HCT116 (cell line): ENCODE data around the gene NALF2. TPM values are rescaled to one million over a fixed set of nuclear protein-coding genes. Genes with fewer than 3 reads are reported as not detected.

Source experiments
- ATAC-seq: fragments of 200-7000 bp; cut with Tn5 transposase; 2 replicates; pipeline ENCODE4 v1.9.1; 2020; ENCODE audit warnings: mild to moderate bottlenecking, moderate library complexity
- BruUV-seq: library from RNA; stranded (reverse); fragments of 400-500 nt; replicated peaks from 2 replicates; lab custom pipeline; 2021; lab: Mats Ljungman, UMichigan
- CTCF ChIA-PET: fragments of 300-600 bp; sonication (Branson Sonifier 250); formaldehyde crosslinking; loops from one replicate; lab custom pipeline; 2021; ENCODE audit warnings: antibody characterized with exemption; lab: Charles Lee
- POLR2A ChIA-PET: fragments of 300-600, 350-600 bp; sonication (Branson Sonifier 250); formaldehyde crosslinking; loops from one replicate; lab custom pipeline; 2021; ENCODE audit warnings: antibody characterized with exemption; lab: Charles Lee
- RAD21 ChIA-PET, 2 experiments: fragments of 300-600 bp; sonication (Branson Sonifier 250); formaldehyde crosslinking; loops; one replicate each; lab custom pipeline; 2023; ENCODE audit warnings: low total read pairs in 2 of 2; ENCODE audit not compliant: uncharacterized antibody in 2 of 2, unreplicated experiment in 2 of 2, low non-redundant PET in 1 of 2; lab: Charles Lee
- DNase-seq: peaks from one replicate; pipeline ENCODE4 v3.0.0-alpha.2; 2010; ENCODE audit warnings: low read depth, low spot score
- H2AFZ ChIP-seq: fragments of 200-600 bp; shearing (Covaris generic), sonication (generic); 2 replicates; pipeline ENCODE4 v1.6.1; 2017; ENCODE audit warnings: low read depth, mixed run types, mixed read lengths, antibody characterized with exemption, low read length; ENCODE audit not compliant: poor library complexity, severe bottlenecking
- H3K27ac ChIP-seq: 2 replicates; pipeline ENCODE4 v1.5.1; 2012; ENCODE audit warnings: low read depth, low read length
- H3K27me3 ChIP-seq: fragments of 200-600 bp; sonication (generic); 2 replicates; pipeline ENCODE4 v1.6.1; 2016; ENCODE audit warnings: mixed run types, low read length, mixed read lengths; ENCODE audit not compliant: insufficient read depth
- H3K36me3 ChIP-seq, 2 experiments: fragments of 200-500 bp in 1 of 2; fragments of 200-600 bp in 1 of 2; sonication (Bioruptor generic) in 1 of 2; sonication (generic) in 1 of 2; 2 replicates each; pipeline versions ENCODE4 v1.5.1 to v1.6.1; 2014 to 2016; ENCODE audit warnings: low read length in 2 of 2, inconsistent platforms in 1 of 2, mixed read lengths in 1 of 2, mixed run types in 1 of 2; ENCODE audit not compliant: insufficient read depth in 2 of 2, control insufficient read depth in 1 of 2
- H3K4me1 ChIP-seq, 2 experiments: fragments of 200-600 bp in 1 of 2; sonication (generic) in 1 of 2; 2 replicates each; pipeline versions ENCODE4 v1.5.1 to v1.6.1; 2012 to 2017; ENCODE audit warnings: low read length in 2 of 2, inconsistent platforms in 1 of 2, mild to moderate bottlenecking in 1 of 2, mixed read lengths in 1 of 2, mixed run types in 1 of 2, moderate library complexity in 1 of 2; ENCODE audit not compliant: insufficient read depth in 2 of 2, control insufficient read depth in 1 of 2
- H3K4me2 ChIP-seq: fragments of 200-600 bp; sonication (generic); 2 replicates; pipeline ENCODE4 v1.6.1; 2017; ENCODE audit warnings: mixed run types, low read length, mixed read lengths
- H3K4me3 ChIP-seq, 2 experiments: fragments of 200-600 bp in 1 of 2; sonication (generic) in 1 of 2; replicated peaks in 1 of 2; 2 replicates each; pipeline ENCODE4 v1.5.1; 2011 to 2016; ENCODE audit warnings: low read length in 2 of 2, control low read depth in 1 of 2, low read depth in 1 of 2, mild to moderate bottlenecking in 1 of 2, mixed read lengths in 1 of 2, mixed run types in 1 of 2
- H3K79me2 ChIP-seq: fragments of 200-600 bp; sonication (generic); 2 replicates; pipeline ENCODE4 v1.6.1; 2017; ENCODE audit warnings: mild to moderate bottlenecking, mixed run types, low read length, moderate library complexity, mixed read lengths; ENCODE audit not compliant: insufficient read depth
- H3K9ac ChIP-seq: fragments of 200-600 bp; sonication (generic); 2 replicates; pipeline ENCODE4 v1.6.1; 2016; ENCODE audit warnings: low read length, mixed read lengths
- H3K9me2 ChIP-seq: fragments of 200-600 bp; sonication (generic), shearing (Covaris generic); 2 replicates; pipeline ENCODE4 v1.6.1; 2017; ENCODE audit warnings: mixed run types, mild to moderate bottlenecking, moderate library complexity; ENCODE audit not compliant: insufficient read depth
- H3K9me3 ChIP-seq, 2 experiments: fragments of 200-500 bp in 1 of 2; fragments of 200-600 bp in 1 of 2; sonication (Bioruptor generic) in 1 of 2; sonication (generic) in 1 of 2; 2 replicates each; pipeline ENCODE4 v1.6.1; 2014 to 2017; ENCODE audit warnings: low read length in 2 of 2, mixed read lengths in 2 of 2, inconsistent platforms in 1 of 2, low read depth in 1 of 2, mild to moderate bottlenecking in 1 of 2, mixed run types in 1 of 2, moderate library complexity in 1 of 2; ENCODE audit not compliant: control insufficient read depth in 1 of 2, insufficient read depth in 1 of 2
- H4K20me1 ChIP-seq: fragments of 200-600 bp; sonication (generic), shearing (Covaris generic); 2 replicates; pipeline ENCODE4 v1.6.1; 2017; ENCODE audit warnings: mixed run types, mild to moderate bottlenecking, moderate library complexity; ENCODE audit not compliant: insufficient read depth
- CEBPB ChIP-seq: IDR thresholded peaks from 2 replicates; pipeline ENCODE4 v1.6.1; 2012; ENCODE audit warnings: low read depth
- EGR1 ChIP-seq: IDR thresholded peaks from 2 replicates; pipeline ENCODE4 v1.6.1; 2012; ENCODE audit warnings: low read depth
- ELF1 ChIP-seq: IDR thresholded peaks from 2 replicates; pipeline ENCODE4 v1.6.1; 2012; ENCODE audit warnings: low read depth, borderline replicate concordance
- FOSL1 ChIP-seq: IDR thresholded peaks from 2 replicates; pipeline ENCODE4 v1.6.1; 2012; ENCODE audit warnings: low read depth
- JUND ChIP-seq: IDR thresholded peaks from 2 replicates; pipeline ENCODE4 v1.6.1; 2012
- POLR2A ChIP-seq: IDR thresholded peaks from 2 replicates; pipeline ENCODE4 v1.7.0; 2011; ENCODE audit warnings: borderline replicate concordance; ENCODE audit not compliant: insufficient read depth, insufficient read length; ENCODE audit errors: extremely low read depth
- POLR2AphosphoS5 ChIP-seq: IDR thresholded peaks from 2 replicates; pipeline ENCODE4 v1.6.1; 2011; ENCODE audit warnings: mild to moderate bottlenecking, low read depth, low read length, moderate library complexity
- SIN3A ChIP-seq: IDR thresholded peaks from 2 replicates; pipeline ENCODE4 v1.6.1; 2012; ENCODE audit warnings: low read depth
- SRF ChIP-seq: IDR thresholded peaks from 2 replicates; pipeline ENCODE4 v1.6.1; 2012; ENCODE audit warnings: low read depth
- TCF7L2 ChIP-seq: IDR thresholded peaks from 2 replicates; pipeline ENCODE4 v1.7.0; 2011; ENCODE audit warnings: borderline replicate concordance, inconsistent platforms; ENCODE audit not compliant: insufficient read depth, insufficient read length; ENCODE audit errors: extremely low read depth
- ZFX ChIP-seq: fragments of 450-650 bp; IDR thresholded peaks from 2 replicates; pipeline ENCODE4 v1.6.1; 2017
- ZNF274 ChIP-seq: fragments of 200-500 bp; sonication (Bioruptor generic); IDR thresholded peaks from 2 replicates; pipeline ENCODE4 v1.6.1; 2014; ENCODE audit warnings: mild to moderate bottlenecking, low read depth, low read length, inconsistent platforms
- intact Hi-C: fragments of 100-400 bp; cut with micrococcal nuclease; formaldehyde crosslinking; loops from 2 replicates; pipeline ENCODE4 v1.10.0; 2022
- total RNA-seq: library from RNA; stranded (reverse); gene quantifications from one replicate; pipeline ENCODE4 v1.2.1, GENCODE V29; 2021; ENCODE audit not compliant: unreplicated experiment
- TF ChIP-seq, protein P1 (sequence below): IDR thresholded peaks from 2 replicates; pipeline ENCODE4 v1.6.1; 2012; ENCODE audit warnings: low read depth
- TF ChIP-seq, protein P2 (sequence below), 3 experiments: fragments of 200-600 bp in 1 of 3; sonication (generic) in 1 of 3; IDR thresholded peaks in 2 of 3; conservative IDR thresholded peaks in 1 of 3; 2 replicates each; pipeline ENCODE4 v1.5.1; 2012 to 2017; ENCODE audit warnings: low read depth in 2 of 3, low read length in 2 of 3, antibody characterized with exemption in 1 of 3, borderline replicate concordance in 1 of 3, control low read depth in 1 of 3, mild to moderate bottlenecking in 1 of 3, mixed read lengths in 1 of 3, mixed run types in 1 of 3, moderate library complexity in 1 of 3; ENCODE audit not compliant: insufficient read depth in 1 of 3

Gene NALF2
- total RNA-seq, 1 experiment from 2014 or later = 8.7 TPM

DNA sequence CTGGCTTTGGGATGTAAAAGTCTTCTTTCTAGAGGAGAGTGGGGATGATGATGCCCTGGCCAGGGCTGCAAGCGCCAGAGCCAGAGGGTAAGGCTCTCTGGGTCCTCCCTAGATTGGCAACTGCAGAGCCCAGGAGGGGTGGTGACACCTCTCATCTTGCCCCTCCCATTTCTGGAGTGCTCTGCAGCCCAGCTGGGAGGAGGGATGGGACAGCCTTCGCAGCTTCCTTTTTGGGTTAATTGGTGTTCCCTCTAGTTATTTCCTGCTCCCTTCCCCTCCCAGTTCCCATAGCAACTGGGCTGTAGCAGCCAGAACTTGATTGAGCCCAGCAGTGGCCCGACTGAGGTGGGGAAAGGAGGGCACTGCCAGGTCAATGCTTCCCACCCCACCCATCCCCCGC lies 19.2 kb downstream of the NALF2 start:
- ChIA-PET CTCF (no interaction called here), POLR2A (no interaction called here), RAD21 (no interaction called here)
- Histone ChIP-seq H3K36me3 (no peaks in the 10 kb centered on the region), H4K20me1 (no peaks in the 10 kb centered on the region), H3K27ac (no peak overlapping the region), H3K79me2 (no peaks in the 10 kb centered on the region), H2AFZ (no peak overlapping the region), H3K4me2 (no peak overlapping the region), H3K9me3 (no peaks in the 10 kb centered on the region), H3K4me1 (no peaks in the 10 kb centered on the region), H3K27me3 (no peaks in the 10 kb centered on the region), H3K9me2 (no peaks in the 10 kb centered on the region), H3K4me3 (no peak overlapping the region), H3K9ac (no peak overlapping the region)
- ATAC-seq = no peak
- intact Hi-C loops = no loop called here
- no peak for TF ChIP-seq SIN3A
- TF ChIP-seq ZNF274 = no peak
- TF ChIP-seq, protein P1, sequence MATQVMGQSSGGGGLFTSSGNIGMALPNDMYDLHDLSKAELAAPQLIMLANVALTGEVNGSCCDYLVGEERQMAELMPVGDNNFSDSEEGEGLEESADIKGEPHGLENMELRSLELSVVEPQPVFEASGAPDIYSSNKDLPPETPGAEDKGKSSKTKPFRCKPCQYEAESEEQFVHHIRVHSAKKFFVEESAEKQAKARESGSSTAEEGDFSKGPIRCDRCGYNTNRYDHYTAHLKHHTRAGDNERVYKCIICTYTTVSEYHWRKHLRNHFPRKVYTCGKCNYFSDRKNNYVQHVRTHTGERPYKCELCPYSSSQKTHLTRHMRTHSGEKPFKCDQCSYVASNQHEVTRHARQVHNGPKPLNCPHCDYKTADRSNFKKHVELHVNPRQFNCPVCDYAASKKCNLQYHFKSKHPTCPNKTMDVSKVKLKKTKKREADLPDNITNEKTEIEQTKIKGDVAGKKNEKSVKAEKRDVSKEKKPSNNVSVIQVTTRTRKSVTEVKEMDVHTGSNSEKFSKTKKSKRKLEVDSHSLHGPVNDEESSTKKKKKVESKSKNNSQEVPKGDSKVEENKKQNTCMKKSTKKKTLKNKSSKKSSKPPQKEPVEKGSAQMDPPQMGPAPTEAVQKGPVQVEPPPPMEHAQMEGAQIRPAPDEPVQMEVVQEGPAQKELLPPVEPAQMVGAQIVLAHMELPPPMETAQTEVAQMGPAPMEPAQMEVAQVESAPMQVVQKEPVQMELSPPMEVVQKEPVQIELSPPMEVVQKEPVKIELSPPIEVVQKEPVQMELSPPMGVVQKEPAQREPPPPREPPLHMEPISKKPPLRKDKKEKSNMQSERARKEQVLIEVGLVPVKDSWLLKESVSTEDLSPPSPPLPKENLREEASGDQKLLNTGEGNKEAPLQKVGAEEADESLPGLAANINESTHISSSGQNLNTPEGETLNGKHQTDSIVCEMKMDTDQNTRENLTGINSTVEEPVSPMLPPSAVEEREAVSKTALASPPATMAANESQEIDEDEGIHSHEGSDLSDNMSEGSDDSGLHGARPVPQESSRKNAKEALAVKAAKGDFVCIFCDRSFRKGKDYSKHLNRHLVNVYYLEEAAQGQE = no peak
- TF ChIP-seq ELF1 = no peak
- TF ChIP-seq POLR2A = no peak
- TF ChIP-seq ZFX = no peak
- no peak for TF ChIP-seq JUND
- no peak for DNase-seq
- BruUV-seq = no TSS peak

DNA sequence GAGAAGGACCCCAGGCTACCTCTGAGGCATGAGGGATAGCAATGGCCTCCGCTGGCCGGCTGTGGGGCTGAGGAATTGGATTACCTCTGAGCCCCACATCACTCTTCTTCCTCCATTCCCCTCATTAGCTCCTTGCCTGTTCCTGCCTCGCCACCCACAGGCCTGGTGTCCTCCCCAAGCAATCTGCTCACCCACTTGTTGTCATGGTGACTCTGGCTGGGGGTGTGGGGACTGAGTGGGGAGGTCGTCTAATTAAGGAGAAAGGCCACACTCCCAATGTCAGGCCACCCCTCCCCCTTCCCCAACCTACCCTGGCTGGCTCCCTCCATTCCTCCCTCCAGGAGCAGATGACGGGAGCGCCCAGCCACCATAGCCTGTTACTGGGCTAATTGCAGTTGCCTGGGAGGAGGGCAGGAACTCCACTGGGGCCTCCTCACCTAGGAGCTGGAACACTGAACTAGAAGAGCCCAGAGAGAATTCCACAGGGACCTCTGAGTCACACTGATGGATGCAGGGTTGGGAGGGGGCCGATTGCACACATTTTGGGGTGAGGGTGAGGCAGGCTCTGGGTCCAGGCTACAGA lies 20.7 kb downstream of the NALF2 start:
- no peak overlapping the region for H3K9ac ChIP-seq
- no peaks in the 10 kb centered on the region for H3K9me3 ChIP-seq
- no peaks in the 10 kb centered on the region for H3K79me2 ChIP-seq
- DNase-seq = no peak
- CTCF ChIA-PET = no interaction called here
- H3K4me2 ChIP-seq = no peak overlapping the region
- no peaks in the 10 kb centered on the region for H3K27me3 ChIP-seq
- intact Hi-C loops = no loop called here
- no peak overlapping the region for H2AFZ ChIP-seq
- POLR2A ChIA-PET = no interaction called here
- H4K20me1 ChIP-seq = no peaks in the 10 kb centered on the region
- no peaks in the 10 kb centered on the region for H3K36me3 ChIP-seq
- no peaks in the 10 kb centered on the region for H3K9me2 ChIP-seq
- no peak overlapping the region for H3K27ac ChIP-seq
- no peak for ATAC-seq
- no peaks in the 10 kb centered on the region for H3K4me1 ChIP-seq
- RAD21 ChIA-PET = no interaction called here
- no peak overlapping the region for H3K4me3 ChIP-seq
- no TSS peak for BruUV-seq
- no peak for TF ChIP-seq ZNF274
- TF ChIP-seq, protein P2, sequence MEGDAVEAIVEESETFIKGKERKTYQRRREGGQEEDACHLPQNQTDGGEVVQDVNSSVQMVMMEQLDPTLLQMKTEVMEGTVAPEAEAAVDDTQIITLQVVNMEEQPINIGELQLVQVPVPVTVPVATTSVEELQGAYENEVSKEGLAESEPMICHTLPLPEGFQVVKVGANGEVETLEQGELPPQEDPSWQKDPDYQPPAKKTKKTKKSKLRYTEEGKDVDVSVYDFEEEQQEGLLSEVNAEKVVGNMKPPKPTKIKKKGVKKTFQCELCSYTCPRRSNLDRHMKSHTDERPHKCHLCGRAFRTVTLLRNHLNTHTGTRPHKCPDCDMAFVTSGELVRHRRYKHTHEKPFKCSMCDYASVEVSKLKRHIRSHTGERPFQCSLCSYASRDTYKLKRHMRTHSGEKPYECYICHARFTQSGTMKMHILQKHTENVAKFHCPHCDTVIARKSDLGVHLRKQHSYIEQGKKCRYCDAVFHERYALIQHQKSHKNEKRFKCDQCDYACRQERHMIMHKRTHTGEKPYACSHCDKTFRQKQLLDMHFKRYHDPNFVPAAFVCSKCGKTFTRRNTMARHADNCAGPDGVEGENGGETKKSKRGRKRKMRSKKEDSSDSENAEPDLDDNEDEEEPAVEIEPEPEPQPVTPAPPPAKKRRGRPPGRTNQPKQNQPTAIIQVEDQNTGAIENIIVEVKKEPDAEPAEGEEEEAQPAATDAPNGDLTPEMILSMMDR (IDR thresholded peaks at IDR 0.05 in 2 of 3, conservative IDR thresholded peaks at IDR 0.05 in 1 of 3; ENCODE audit: borderline replicate concordance in 1 of 3, insufficient read depth in 1 of 3, low read depth in 2 of 3, low read length in 2 of 3) = no peak
- TF ChIP-seq SRF = no peak
- no peak for TF ChIP-seq CEBPB
- no peak for TF ChIP-seq SIN3A
- TF ChIP-seq POLR2A = no peak
- TF ChIP-seq EGR1 = no peak
- TF ChIP-seq POLR2AphosphoS5 = no peak
- TF ChIP-seq JUND = no peak
- TF ChIP-seq TCF7L2 = no peak
- no peak for TF ChIP-seq FOSL1
